Vagina (tissue), 2 donors: Measurements from ENCODE around the gene TAS2R7.

Source experiments
- CTCF ChIP-seq, 3 experiments: fragments of 450-650 bp in 2 of 3; fragments of 200-600 bp in 1 of 3; sonication (generic) in 1 of 3; IDR thresholded peaks; one replicate each; pipeline ENCODE4 v1.5.1; 2017 to 2019; ENCODE audit warnings: antibody characterized with exemption in 3 of 3, mild to moderate bottlenecking in 2 of 3, moderate library complexity in 2 of 3
- POLR2A ChIP-seq, 2 donors: fragments of 450-650 bp; IDR thresholded peaks; one replicate each; pipeline ENCODE4 v1.6.1; 2017; ENCODE audit warnings: antibody characterized with exemption in 2 of 2, mild to moderate bottlenecking in 2 of 2, moderate library complexity in 2 of 2
- POLR2AphosphoS5 ChIP-seq, 2 donors: sonication (generic); formaldehyde crosslinking; IDR thresholded peaks; one replicate each; pipeline ENCODE4 v1.9.0; 2017; ENCODE audit warnings: antibody characterized with exemption in 2 of 2, mild to moderate bottlenecking in 2 of 2, low read depth in 1 of 2; ENCODE audit not compliant: insufficient read depth in 1 of 2

GRCh38 chr12:10829994-10830393, 27.6 kb upstream of the TAS2R7 start:
- TF ChIP-seq CTCF (IDR thresholded peaks at IDR 0.05) (no peak), POLR2AphosphoS5 (IDR thresholded peaks at IDR 0.05; ENCODE audit: insufficient read depth in 1 of 2, low read depth in 1 of 2) (no peak), POLR2A (IDR thresholded peaks at IDR 0.05) (no peak)
